H1 (cell line): Measurements from ENCODE around the gene OR51B2. TPM values are rescaled to one million over a fixed set of nuclear protein-coding genes. Genes with fewer than 3 reads are reported as not detected.

Experiments
- CTCF ChIA-PET: fragments of 300-600 bp; sonication (Branson Sonifier 250); formaldehyde crosslinking; loops from one replicate; lab custom pipeline; 2021; ENCODE audit not compliant: partially characterized antibody; lab: Charles Lee
- POLR2A ChIA-PET: fragments of 300-600 bp; sonication (Branson Sonifier 250); formaldehyde crosslinking; loops from one replicate; lab custom pipeline; 2021; ENCODE audit warnings: inconsistent platforms; ENCODE audit not compliant: partially characterized antibody; lab: Charles Lee
- DNase-seq, 2 experiments: peaks; one replicate each; pipeline versions ENCODE4 v3.0.0 to v3.0.0-alpha.2; 2010 to 2022; ENCODE audit warnings: low spot score in 2 of 2, low read depth in 1 of 2, mixed read lengths in 1 of 2
- FAIRE-seq: peaks from 2 replicates; lab custom pipeline; 2011; peaks lifted over from hg19 to GRCh38; lab: Jason Lieb, UNC
- H2AFZ ChIP-seq: 2 replicates; pipeline ENCODE4 v1.8.1; 2012; ENCODE audit warnings: low read length, inconsistent platforms
- H2AK5ac ChIP-seq: 2 replicates; pipeline ENCODE4 v1.6.1; 2013; ENCODE audit warnings: low read depth, low read length
- H2BK120ac ChIP-seq: replicated peaks from 2 replicates; pipeline ENCODE3; 2013; ENCODE audit warnings: low read depth, low read length, inconsistent platforms
- H2BK12ac ChIP-seq: 2 replicates; pipeline ENCODE4 v1.6.1; 2013; ENCODE audit warnings: low read depth, low read length
- H2BK15ac ChIP-seq: 2 replicates; pipeline ENCODE4 v1.6.1; 2013; ENCODE audit warnings: low read length
- H2BK20ac ChIP-seq: 2 replicates; pipeline ENCODE4 v1.6.1; 2013; ENCODE audit warnings: low read length
- H2BK5ac ChIP-seq: 2 replicates; pipeline ENCODE4 v1.6.1; 2013; ENCODE audit warnings: low read depth, low read length
- H3K14ac ChIP-seq: 2 replicates; pipeline ENCODE4 v1.6.1; 2013; ENCODE audit warnings: inconsistent platforms; ENCODE audit not compliant: insufficient read length
- H3K18ac ChIP-seq: 2 replicates; pipeline ENCODE4 v1.6.1; 2013; ENCODE audit warnings: low read length; ENCODE audit errors: extremely low read depth
- H3K23ac ChIP-seq: 2 replicates; pipeline ENCODE4 v1.6.1; 2013; ENCODE audit warnings: inconsistent platforms; ENCODE audit not compliant: insufficient read length
- H3K23me2 ChIP-seq: 2 replicates; pipeline ENCODE4 v1.6.1; 2013; ENCODE audit warnings: low read depth, low read length
- H3K27ac ChIP-seq: 2 replicates; pipeline ENCODE4 v1.6.1; 2011; ENCODE audit warnings: low read depth, low read length, inconsistent platforms
- H3K27me3 ChIP-seq, 4 experiments: replicated peaks in 1 of 4; 1 replicate in 1 of 4; 2 replicates in 3 of 4; pipeline versions ENCODE4 v1.6.1 to v1.8.1; 2011 to 2013; ENCODE audit warnings: low read length in 3 of 4, mild to moderate bottlenecking in 3 of 4, inconsistent platforms in 2 of 4, mixed read lengths in 2 of 4, moderate library complexity in 1 of 4; ENCODE audit not compliant: control insufficient read depth in 3 of 4, insufficient read depth in 3 of 4; ENCODE audit errors: extremely low read depth in 1 of 4
- H3K36me3 ChIP-seq, 4 experiments: 2 replicates each; pipeline versions ENCODE4 v1.6.1 to v1.8.1; 2011 to 2013; ENCODE audit warnings: mild to moderate bottlenecking in 4 of 4, low read length in 3 of 4, moderate library complexity in 2 of 4, control low read depth in 1 of 4, inconsistent platforms in 1 of 4; ENCODE audit not compliant: insufficient read depth in 4 of 4, control insufficient read depth in 2 of 4
- H3K4ac ChIP-seq: replicated peaks from 2 replicates; pipeline ENCODE3; 2013; ENCODE audit warnings: low read length, low read depth, mixed read lengths, inconsistent platforms; ENCODE audit not compliant: insufficient read length
- H3K4me1 ChIP-seq, 4 experiments: replicated peaks in 1 of 4; 1 replicate in 1 of 4; 2 replicates in 3 of 4; pipeline versions ENCODE4 v1.6.1 to v1.8.1; 2011 to 2013; ENCODE audit warnings: low read length in 3 of 4, inconsistent platforms in 2 of 4, mixed read lengths in 1 of 4; ENCODE audit not compliant: insufficient read depth in 4 of 4, control insufficient read depth in 3 of 4
- H3K4me2 ChIP-seq, 2 experiments: 2 replicates each; pipeline versions ENCODE4 v1.6.1 to v1.8.1; 2011 to 2013; ENCODE audit warnings: low read depth in 2 of 2, low read length in 2 of 2, control low read depth in 1 of 2, inconsistent platforms in 1 of 2, mild to moderate bottlenecking in 1 of 2; ENCODE audit not compliant: insufficient read depth in 1 of 2
- H3K4me3 ChIP-seq, 4 experiments: fragments of 200-600, 300-600 bp in 1 of 4; sonication (generic), shearing (Covaris generic), sonication (Bioruptor Twin) in 1 of 4; 2 replicates each; pipeline versions ENCODE4 v1.5.1 to v1.8.1; 2011 to 2016; ENCODE audit warnings: low read length in 4 of 4, low read depth in 3 of 4, control low read depth in 2 of 4, inconsistent platforms in 2 of 4, mild to moderate bottlenecking in 2 of 4, mixed read lengths in 1 of 4, moderate library complexity in 1 of 4; ENCODE audit not compliant: insufficient read depth in 2 of 4; ENCODE audit errors: extremely low read depth in 1 of 4
- H3K56ac ChIP-seq: replicated peaks from 2 replicates; pipeline ENCODE3; 2013; ENCODE audit warnings: low read depth, mild to moderate bottlenecking, mixed read lengths, low read length, inconsistent platforms; ENCODE audit not compliant: insufficient read length
- H3K79me1 ChIP-seq: 2 replicates; pipeline ENCODE4 v1.6.1; 2013; ENCODE audit warnings: low read depth, low read length, control low read depth
- H3K79me2 ChIP-seq, 2 experiments: 2 replicates each; pipeline versions ENCODE4 v1.6.1 to v1.8.1; 2012 to 2013; ENCODE audit warnings: low read length in 2 of 2, mild to moderate bottlenecking in 2 of 2, inconsistent platforms in 1 of 2; ENCODE audit not compliant: insufficient read depth in 2 of 2, control insufficient read depth in 1 of 2
- H3K9ac ChIP-seq, 4 experiments: replicated peaks in 1 of 4; 1 replicate in 1 of 4; 2 replicates in 3 of 4; pipeline versions ENCODE4 v1.6.1 to v1.8.1; 2011 to 2013; ENCODE audit warnings: low read depth in 3 of 4, low read length in 3 of 4, control low read depth in 2 of 4, mild to moderate bottlenecking in 2 of 4, moderate library complexity in 2 of 4, inconsistent platforms in 1 of 4; ENCODE audit errors: extremely low read depth in 1 of 4
- H3K9me3 ChIP-seq, 2 experiments: 2 replicates each; pipeline versions ENCODE4 v1.6.1 to v1.8.1; 2012 to 2013; ENCODE audit warnings: mild to moderate bottlenecking in 2 of 2, moderate library complexity in 2 of 2, control low read depth in 1 of 2, inconsistent platforms in 1 of 2, low read depth in 1 of 2, low read length in 1 of 2, mixed read lengths in 1 of 2; ENCODE audit not compliant: insufficient read depth in 2 of 2
- H4K20me1 ChIP-seq, 2 experiments: replicated peaks in 1 of 2; 2 replicates each; pipeline versions ENCODE3 to v1.8.1; 2011 to 2013; ENCODE audit warnings: inconsistent platforms in 2 of 2, low read length in 2 of 2, mild to moderate bottlenecking in 1 of 2; ENCODE audit not compliant: insufficient read depth in 2 of 2, control insufficient read depth in 1 of 2
- H4K5ac ChIP-seq: 2 replicates; pipeline ENCODE4 v1.6.1; 2013; ENCODE audit warnings: low read length, low read depth, mixed read lengths, inconsistent platforms; ENCODE audit not compliant: insufficient read length
- H4K8ac ChIP-seq: 2 replicates; pipeline ENCODE4 v1.8.0; 2013; ENCODE audit warnings: mild to moderate bottlenecking, moderate library complexity, low read length, inconsistent platforms; ENCODE audit not compliant: insufficient read depth; ENCODE audit errors: extremely low read depth
- H4K91ac ChIP-seq: replicated peaks from 2 replicates; pipeline ENCODE3; 2013; ENCODE audit warnings: low read length, mixed read lengths, inconsistent platforms; ENCODE audit not compliant: insufficient read length
- CHD1 ChIP-seq: IDR thresholded peaks from 2 replicates; pipeline ENCODE4 v1.6.1; 2012; ENCODE audit warnings: low read depth, low read length, improper control_type of control experiment
- SIRT6 ChIP-seq: IDR thresholded peaks from one replicate; pipeline ENCODE4 v1.7.1; 2012; ENCODE audit warnings: low read length, inconsistent platforms
- SP4 ChIP-seq: IDR thresholded peaks from 2 replicates; pipeline ENCODE4 v1.6.1; 2012; ENCODE audit warnings: low read length, inconsistent platforms
- WGBS, 2 experiments: shearing (Covaris generic) in 1 of 2; methylation state at CpG; one replicate each; pipeline versions ENCODE4 v1.1.6 to v1.1.7; 2013 to 2015; ENCODE audit warnings: low lambda C conversion rate in 2 of 2, mixed read lengths in 2 of 2, inconsistent platforms in 1 of 2, low coverage in 1 of 2, missing lambda C conversion rate in 1 of 2; ENCODE audit not compliant: insufficient replicate concordance in 2 of 2, insufficient coverage in 1 of 2, insufficient read length in 1 of 2; ENCODE audit errors: extremely low coverage in 1 of 2, missing lambda C conversion rate in 1 of 2; 5-methylcytosine and 5-hydroxymethylcytosine counted together
- polyA plus RNA-seq, 7 experiments: library from polyadenylated mRNA; depleted of rRNA in 3 of 7; stranded (reverse) in 5 of 7; unstranded in 2 of 7; fragments of >200 nt in 5 of 7; fragments of 200-250 nt in 2 of 7; gene quantifications; 1 replicate in 5 of 7; 2 replicates in 1 of 7; 4 replicates in 1 of 7; pipeline versions ENCODE4 v1.2.1 to v1.2.3, GENCODE V29; 2011 to 2013; ENCODE audit warnings: missing spikeins in 2 of 7, mixed read lengths in 2 of 7
- total RNA-seq: library from RNA; stranded (reverse); fragmentation: NEBNext Ultra II Directional; extraction: Animal tissue kit (Norgen Biotek cat#: 25700); gene quantifications from 2 replicates; pipeline ENCODE4 v1.2.1, GENCODE V29; 2021
- TF ChIP-seq, protein P1 (sequence below): IDR thresholded peaks from 2 replicates; pipeline ENCODE4 v1.6.1; 2012; ENCODE audit warnings: inconsistent platforms
- TF ChIP-seq, protein P2 (sequence below): IDR thresholded peaks from 2 replicates; pipeline ENCODE4 v1.6.1; 2012; ENCODE audit warnings: inconsistent platforms

The OR51B2 gene
- total and polyA plus RNA-seq, 2 of the 8 experiments (the other 6 are each of a cell fraction or from before 2014, with no cell fraction given) = not detected

DNA sequence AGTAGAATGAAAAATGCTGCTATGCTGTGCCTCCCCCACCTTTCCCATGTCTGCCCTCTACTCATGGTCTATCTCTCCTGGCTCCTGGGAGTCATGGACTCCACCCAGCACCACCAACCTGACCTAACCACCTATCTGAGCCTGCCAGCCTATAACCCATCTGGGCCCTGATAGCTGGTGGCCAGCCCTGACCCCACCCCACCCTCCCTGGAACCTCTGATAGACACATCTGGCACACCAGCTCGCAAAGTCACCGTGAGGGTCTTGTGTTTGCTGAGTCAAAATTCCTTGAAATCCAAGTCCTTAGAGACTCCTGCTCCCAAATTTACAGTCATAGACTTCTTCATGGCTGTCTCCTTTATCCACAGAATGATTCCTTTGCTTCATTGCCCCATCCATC, 39.5 kb downstream of the OR51B2 start:
- Histone ChIP-seq H4K8ac (no peak overlapping the region), H3K4ac (no peak overlapping the region), H3K79me2 (no peaks in the 10 kb centered on the region), H3K27ac (no peak overlapping the region), H3K4me1 (no peaks in the 10 kb centered on the region), H2BK5ac (no peak overlapping the region), H2BK12ac (no peak overlapping the region), H3K9me3 (no peaks in the 10 kb centered on the region)
- WGBS, 2 experiments = 100% methylated on average over 2 of the region's 2 CpGs; no CpG with 5 or more reads in 1 of the 2 experiments
- no peak for DNase-seq
- TF ChIP-seq CHD1 (no peak), SIRT6 (no peak), SP4 (no peak)
- TF ChIP-seq, protein P1, sequence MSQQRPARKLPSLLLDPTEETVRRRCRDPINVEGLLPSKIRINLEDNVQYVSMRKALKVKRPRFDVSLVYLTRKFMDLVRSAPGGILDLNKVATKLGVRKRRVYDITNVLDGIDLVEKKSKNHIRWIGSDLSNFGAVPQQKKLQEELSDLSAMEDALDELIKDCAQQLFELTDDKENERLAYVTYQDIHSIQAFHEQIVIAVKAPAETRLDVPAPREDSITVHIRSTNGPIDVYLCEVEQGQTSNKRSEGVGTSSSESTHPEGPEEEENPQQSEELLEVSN = no peak
- TF ChIP-seq, protein P2, sequence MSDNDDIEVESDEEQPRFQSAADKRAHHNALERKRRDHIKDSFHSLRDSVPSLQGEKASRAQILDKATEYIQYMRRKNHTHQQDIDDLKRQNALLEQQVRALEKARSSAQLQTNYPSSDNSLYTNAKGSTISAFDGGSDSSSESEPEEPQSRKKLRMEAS = no peak
- TF ChIP-seq, all 59 proteins: peak for 0
- Histone ChIP-seq H2AK5ac (no peak overlapping the region), H4K20me1 (no peaks in the 10 kb centered on the region), H2AFZ (no peak overlapping the region), H3K56ac (no peak overlapping the region), H3K23ac (no peak overlapping the region), H3K14ac (no peak overlapping the region), H3K27me3 (no peaks in the 10 kb centered on the region), H3K79me1 (0 out of 2 replicates have a peak, but pooled peaks cover 2% of the 10 kb centered on the region), H3K18ac (no peak overlapping the region), H3K23me2 (no peaks in the 10 kb centered on the region), H3K36me3 (no peaks in the 10 kb centered on the region), H4K91ac (no peak overlapping the region), H3K4me2 (no peak overlapping the region), H2BK20ac (no peak overlapping the region), H2BK120ac (no peak overlapping the region), H4K5ac (no peak overlapping the region), H3K9ac (no peak overlapping the region), H2BK15ac (no peak overlapping the region), H3K4me3 (no peak overlapping the region)
- ChIA-PET CTCF (no interaction called here), POLR2A (no interaction called here)
- FAIRE-seq = no peak
